Measurements from ENCODE around the gene CCDC18. TPM values are rescaled to one million over a fixed set of nuclear protein-coding genes. Genes with fewer than 3 reads are reported as not detected.

Gene CCDC18
- 1 to 10 TPM; 4.1 to 6.2 TPM for total RNA-seq
- polyA plus RNA-seq (ENCODE audit: insufficient read length in 6 of 6) = 10 to 100 TPM in 5 of 6 donors, 1 to 10 TPM in 1; 8.8 to 17.2 (median 12.4) TPM
- long read RNA-seq, donor 1, partial matches to known transcripts = 42 of 47 reads
- long read RNA-seq, donor 1, other reads (novel, unspliced or antisense) = 5 of 47 reads
- long read RNA-seq, donor 2, partial matches to known transcripts = 101 of 101 reads
- long read RNA-seq, donor 2, other reads (novel, unspliced or antisense) = 0 of 101 reads
- long read RNA-seq, donor 3 = 0 reads
- long read RNA-seq, donor 4, partial matches to known transcripts = 0 of 3 reads
- long read RNA-seq, donor 4, other reads (novel, unspliced or antisense) = 3 of 3 reads
- long read RNA-seq, donor 5, partial matches to known transcripts = 32 of 32 reads
- long read RNA-seq, donor 5, other reads (novel, unspliced or antisense) = 0 of 32 reads
- long read RNA-seq, donor 6, partial matches to known transcripts = 15 of 15 reads
- long read RNA-seq, donor 6, other reads (novel, unspliced or antisense) = 0 of 15 reads
- long read RNA-seq, donor 7, partial matches to known transcripts = 12 of 17 reads
- long read RNA-seq, donor 7, other reads (novel, unspliced or antisense) = 5 of 17 reads
- long read RNA-seq, donor 8, partial matches to known transcripts = 27 of 27 reads
- long read RNA-seq, donor 8, other reads (novel, unspliced or antisense) = 0 of 27 reads
- long read RNA-seq, donor 9 = 0 reads
- long read RNA-seq, donor 10, partial matches to known transcripts = 1 of 5 reads
- long read RNA-seq, donor 10, other reads (novel, unspliced or antisense) = 4 of 5 reads
- long read RNA-seq, donor 11 = 0 reads
- long read RNA-seq, donor 12, partial matches to known transcripts = 19 of 19 reads
- long read RNA-seq, donor 12, other reads (novel, unspliced or antisense) = 0 of 19 reads

GRCh38 chr1:93180723-93181613 is at the start of gene CCDC18:
Gene CCDC18, plus strand, starts transcription at chr1:93180724. Its CDS starts 2,638 bp downstream, at chr1:93183362.
- no peak for TF ChIP-seq CTCF (IDR thresholded peaks at IDR 0.05)
- peaks cover 9 to 45% of the 10 kb centered on the region in 2 donors for H3K4me1 ChIP-seq
- no peaks in the 10 kb centered on the region for H3K27me3 ChIP-seq
- peak within 1 kb of the TSS; percentile 73 to 91 for H3K4me3 ChIP-seq
- peak; percentile 0 for ATAC-seq
- H3K9me3 ChIP-seq = no peaks in the 10 kb centered on the region
- no peaks in the 10 kb centered on the region for H3K36me3 ChIP-seq
- intact Hi-C loops (cut with DNase I) = no loop called here
- H3K27ac ChIP-seq = peak within 1 kb of the TSS; percentile 98 to 99
- DNase-seq = no peak

DNA sequence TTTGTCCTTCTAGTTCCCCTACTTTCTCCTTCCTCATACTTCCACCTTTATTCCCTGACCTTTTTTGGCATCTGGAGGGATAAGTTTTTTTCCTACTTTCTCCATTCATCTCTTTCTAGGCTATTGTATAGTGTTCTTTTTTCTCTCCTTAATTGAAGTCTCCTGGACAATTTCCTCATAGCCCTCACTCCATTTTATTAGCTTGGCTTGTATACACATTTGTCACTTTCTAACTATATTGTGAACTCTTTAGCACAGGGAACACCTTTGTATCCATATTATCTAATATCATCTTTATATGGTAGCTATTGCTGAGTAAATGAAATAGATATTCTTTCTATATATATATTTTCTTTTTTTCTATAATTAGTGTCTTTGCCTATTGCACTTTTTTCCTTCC is 47.9 kb upstream of the CCDC18 start:
- Histone ChIP-seq H3K36me3 (peaks cover 0 to 60% of the 10 kb centered on the region in 2 donors), H3K9me3 (no peaks in the 10 kb centered on the region), H3K4me1 (no peaks in the 10 kb centered on the region), H3K27me3 (no peaks in the 10 kb centered on the region), H3K4me3 (no peak overlapping the region), H3K27ac (no peak overlapping the region)
- intact Hi-C loops (cut with DNase I) = no loop called here
- no peak for ATAC-seq
- no peak for DNase-seq
- TF ChIP-seq CTCF (IDR thresholded peaks at IDR 0.05) = no peak

GRCh38 chr1:93136445-93136844 is 44.1 kb upstream of the CCDC18 start:
- Histone ChIP-seq H3K27me3 (no peaks in the 10 kb centered on the region), H3K4me3 (no peak overlapping the region), H3K27ac (no peak overlapping the region), H3K9me3 (no peaks in the 10 kb centered on the region), H3K36me3 (peaks cover 0 to 63% of the 10 kb centered on the region in 2 donors), H3K4me1 (no peaks in the 10 kb centered on the region)
- DNase-seq (no peak), ATAC-seq (no peak)
- TF ChIP-seq CTCF (IDR thresholded peaks at IDR 0.05) = no peak
- intact Hi-C loops (cut with DNase I) = no loop called here

DNA sequence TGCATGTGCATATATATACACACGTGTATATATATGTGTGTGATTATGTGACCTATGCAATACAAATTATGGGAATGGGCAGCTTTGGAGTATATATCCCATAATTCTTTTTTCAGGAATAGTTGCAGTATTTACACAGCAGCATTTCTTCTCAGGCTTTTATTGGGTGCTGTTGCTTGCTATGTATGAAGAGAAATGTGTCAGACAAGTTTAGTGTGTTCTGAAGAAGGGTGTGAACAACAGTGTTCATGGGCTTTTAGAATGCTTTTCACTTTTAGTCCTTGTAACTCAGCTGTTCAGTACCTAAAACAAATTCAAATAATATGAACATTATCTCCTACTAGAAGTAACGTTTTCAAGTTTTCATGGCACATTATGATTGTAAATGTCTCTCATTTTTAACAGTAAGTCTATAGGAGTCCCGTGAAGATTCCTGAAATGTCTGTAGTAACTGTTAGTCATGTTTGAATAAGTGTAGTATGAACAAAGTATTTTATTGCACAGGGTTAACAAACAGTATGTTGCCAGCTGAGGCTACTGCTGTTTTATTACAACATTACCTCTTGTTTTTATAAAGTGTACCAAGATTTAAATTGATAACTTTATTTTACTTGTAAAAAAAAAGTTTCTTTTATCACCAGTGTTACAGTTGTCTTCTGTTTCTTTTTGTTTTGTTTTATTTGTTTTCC is 42.8 kb upstream of the CCDC18 start:
- H3K36me3 ChIP-seq = peaks cover 0 to 63% of the 10 kb centered on the region in 2 donors
- intact Hi-C loops (cut with DNase I) = no loop called here

More for the DNA sequence above, 42.8 kb upstream of the CCDC18 start:
- no peaks in the 10 kb centered on the region for H3K4me1 ChIP-seq
- no peak for TF ChIP-seq CTCF (IDR thresholded peaks at IDR 0.05)
- H3K9me3 ChIP-seq = no peaks in the 10 kb centered on the region
- no peak overlapping the region for H3K4me3 ChIP-seq
- no peaks in the 10 kb centered on the region for H3K27me3 ChIP-seq
- ATAC-seq = no peak
- no peak for DNase-seq
- H3K27ac ChIP-seq = no peak overlapping the region
